ENCODE measurements around the gene THAP10.

The THAP10 gene

GRCh38 chr15:70920981-70921696 is 28.9 kb upstream of the THAP10 start:
- Histone ChIP-seq H3K27me3 (ENCODE audit: control insufficient read depth, insufficient read depth, low read length) (no peaks in the 10 kb centered on the region), H3K4me1 (no peaks in the 10 kb centered on the region), H3K9ac (no peak overlapping the region), H3K9me3 (ENCODE audit: control insufficient read depth, low read length) (no peaks in the 10 kb centered on the region), H2AFZ (no peak overlapping the region), H3K4me3 (ENCODE audit: low read depth, low read length) (no peak overlapping the region), H3K36me3 (ENCODE audit: control insufficient read depth, insufficient read depth, low read length) (no peaks in the 10 kb centered on the region), H3K4me2 (ENCODE audit: low read length) (no peak overlapping the region), H3K79me2 (no peaks in the 10 kb centered on the region), H3K27ac (no peak overlapping the region)
- no peak for TF ChIP-seq CTCF (IDR thresholded peaks at IDR 0.05)

GRCh38 chr15:70917955-70918354 is 25.7 kb upstream of the THAP10 start:
- Histone ChIP-seq H3K27ac (no peak overlapping the region), H3K9me3 (ENCODE audit: control insufficient read depth, low read length) (no peaks in the 10 kb centered on the region), H3K9ac (no peak overlapping the region), H3K4me3 (ENCODE audit: low read depth, low read length) (no peak overlapping the region), H3K79me2 (no peaks in the 10 kb centered on the region), H3K4me1 (no peaks in the 10 kb centered on the region), H3K27me3 (ENCODE audit: control insufficient read depth, insufficient read depth, low read length) (no peaks in the 10 kb centered on the region), H2AFZ (no peak overlapping the region), H3K36me3 (ENCODE audit: control insufficient read depth, insufficient read depth, low read length) (no peaks in the 10 kb centered on the region), H3K4me2 (ENCODE audit: low read length) (no peak overlapping the region)
- no peak for TF ChIP-seq CTCF (IDR thresholded peaks at IDR 0.05)

GRCh38 chr15:70916531-70916930 is 24.3 kb upstream of the THAP10 start:
- Histone ChIP-seq H3K79me2 (no peaks in the 10 kb centered on the region), H3K4me1 (no peaks in the 10 kb centered on the region), H3K27ac (no peak overlapping the region), H3K27me3 (ENCODE audit: control insufficient read depth, insufficient read depth, low read length) (no peaks in the 10 kb centered on the region), H3K9ac (no peak overlapping the region), H3K9me3 (ENCODE audit: control insufficient read depth, low read length) (no peaks in the 10 kb centered on the region), H3K4me2 (ENCODE audit: low read length) (no peak overlapping the region), H3K4me3 (ENCODE audit: low read depth, low read length) (no peak overlapping the region), H2AFZ (no peak overlapping the region), H3K36me3 (ENCODE audit: control insufficient read depth, insufficient read depth, low read length) (no peaks in the 10 kb centered on the region)
- TF ChIP-seq CTCF (IDR thresholded peaks at IDR 0.05): no peak

GRCh38 chr15:70912187-70912586 is 20.0 kb upstream of the THAP10 start:
- Histone ChIP-seq H3K79me2 (no peaks in the 10 kb centered on the region), H3K4me3 (ENCODE audit: low read depth, low read length) (no peak overlapping the region), H3K27me3 (ENCODE audit: control insufficient read depth, insufficient read depth, low read length) (no peaks in the 10 kb centered on the region), H3K9ac (no peak overlapping the region), H3K36me3 (ENCODE audit: control insufficient read depth, insufficient read depth, low read length) (no peaks in the 10 kb centered on the region), H3K4me2 (ENCODE audit: low read length) (no peak overlapping the region), H3K9me3 (ENCODE audit: control insufficient read depth, low read length) (no peaks in the 10 kb centered on the region), H3K27ac (no peak overlapping the region), H3K4me1 (no peaks in the 10 kb centered on the region), H2AFZ (no peak overlapping the region)
- no peak for TF ChIP-seq CTCF (IDR thresholded peaks at IDR 0.05)

- Histone ChIP-seq H3K4me3 (ENCODE audit: low read depth, low read length) (no peak overlapping the region), H3K4me1 (no peaks in the 10 kb centered on the region), H2AFZ (no peak overlapping the region), H3K79me2 (no peaks in the 10 kb centered on the region), H3K9ac (no peak overlapping the region), H3K27me3 (ENCODE audit: control insufficient read depth, insufficient read depth, low read length) (no peaks in the 10 kb centered on the region), H3K4me2 (ENCODE audit: low read length) (no peak overlapping the region), H3K27ac (no peak overlapping the region), H3K36me3 (ENCODE audit: control insufficient read depth, insufficient read depth, low read length) (no peaks in the 10 kb centered on the region), H3K9me3 (ENCODE audit: control insufficient read depth, low read length) (no peaks in the 10 kb centered on the region)
- no peak for TF ChIP-seq CTCF (IDR thresholded peaks at IDR 0.05)
Measured at GRCh38 chr15:70910958-70911357, 18.7 kb upstream of the THAP10 start.

All from parathyroid adenoma (tissue), 2 donors.